DMS114 treated with DMSO at 0.1 percent for 48 hours (cell line): ENCODE data around the gene ARHGEF5.
"Not testable (repeated sequence)": the region's sequence is repeated elsewhere in the genome, so short reads cannot be mapped to it uniquely, and the experiment has no call there.

ENCODE experiments used
- DNase-seq: peaks from one replicate; lab custom pipeline; 2025; ENCODE audit not compliant: unreplicated experiment; lab: John Stamatoyannopoulos, UW

ARHGEF5 gene

GRCh38 chr7:144355176-144355822, at the start of gene ARHGEF5:
TSS of gene ARHGEF5 (plus strand) at chr7:144355402. CDS start at chr7:144362670, 7,268 bp downstream.
- not testable (repeated sequence) for DNase-seq

- DNase-seq, result not testable (repeated sequence)
Observed at GRCh38 chr7:144309702-144310101, 45.5 kb upstream of the ARHGEF5 start.

- DNase-seq, result not testable (repeated sequence)
Observed at GRCh38 chr7:144311218-144311617, 44.0 kb upstream of the ARHGEF5 start.

GRCh38 chr7:144311872-144312469, 43.2 kb upstream of the ARHGEF5 start, which contains the start of gene OR2A1:
TSS of gene OR2A1 (plus strand) at chr7:144312419. CDS start at chr7:144318125, 5,706 bp downstream.
- not testable (repeated sequence) for DNase-seq

GRCh38 chr7:144317537-144317936, 37.7 kb upstream of the ARHGEF5 start:
- DNase-seq, result not testable (repeated sequence)

- not testable (repeated sequence) for DNase-seq
Observed at GRCh38 chr7:144319547-144319946, 35.7 kb upstream of the ARHGEF5 start.

- not testable (repeated sequence) for DNase-seq
Observed at GRCh38 chr7:144321677-144322206, 33.5 kb upstream of the ARHGEF5 start.

GRCh38 chr7:144323359-144323758, 31.8 kb upstream of the ARHGEF5 start:
- not testable (repeated sequence) for DNase-seq

- DNase-seq, result not testable (repeated sequence)
Observed at GRCh38 chr7:144325868-144326267, 29.3 kb upstream of the ARHGEF5 start.

GRCh38 chr7:144330044-144330443, 25.2 kb upstream of the ARHGEF5 start:
- DNase-seq, result not testable (repeated sequence)

GRCh38 chr7:144331221-144331995, 23.8 kb upstream of the ARHGEF5 start:
- not testable (repeated sequence) for DNase-seq

- not testable (repeated sequence) for DNase-seq
Observed at GRCh38 chr7:144331996-144332288, 23.3 kb upstream of the ARHGEF5 start.

- DNase-seq, result not testable (repeated sequence)
Observed at GRCh38 chr7:144348625-144349024, 6.6 kb upstream of the ARHGEF5 start.

- not testable (repeated sequence) for DNase-seq
Observed at GRCh38 chr7:144351667-144352066, 3.5 kb upstream of the ARHGEF5 start.

GRCh38 chr7:144356185-144356584, 983 bp downstream of the ARHGEF5 start:
- not testable (repeated sequence) for DNase-seq

GRCh38 chr7:144356860-144357259, 1.7 kb downstream of the ARHGEF5 start:
- not testable (repeated sequence) for DNase-seq

- not testable (repeated sequence) for DNase-seq
Observed at GRCh38 chr7:144362061-144362460, 6.9 kb downstream of the ARHGEF5 start.

GRCh38 chr7:144365523-144365922, 10.3 kb downstream of the ARHGEF5 start:
- DNase-seq, result not testable (repeated sequence)

- not testable (repeated sequence) for DNase-seq
Observed at GRCh38 chr7:144367250-144367649, 12.0 kb downstream of the ARHGEF5 start.

GRCh38 chr7:144369221-144369620, 14.0 kb downstream of the ARHGEF5 start:
- not testable (repeated sequence) for DNase-seq

- no peak for DNase-seq
Observed at GRCh38 chr7:144378651-144379050, 23.4 kb downstream of the ARHGEF5 start.
